ENCODE measurements around the gene OSBPL3. TPM values are rescaled to one million over a fixed set of nuclear protein-coding genes. Genes with fewer than 3 reads are reported as not detected.

Gene OSBPL3
- total RNA-seq, 2 experiments from 2014 or later: 41.2 to 45.1 TPM

- intact Hi-C loops (cut with micrococcal nuclease): loop anchor here (1.0 to 10.0 kb wide), 15 partner anchors 45 to 304 kb away; partner anchors contain the start of genes CYCS, OSBPL3 and PALS2
- H3K4me3 Mint-ChIP-seq: peak overlapping the region; percentile 40
- CTCF ChIA-PET: interaction anchor here (0.7 to 4.1 kb wide), 22 partner anchors 9 to 303 kb away, joined by 3 to 86 read pairs (median 8); partner anchors contain the start of genes CYCS and OSBPL3
- POLR2A ChIA-PET: interaction anchor here (0.8 to 3.2 kb wide), 6 partner anchors 37 to 297 kb away, joined by 3 to 41 read pairs (median 5); partner anchors contain the start of gene OSBPL3
- H3K27ac Mint-ChIP-seq: peak overlapping the region; percentile 95
- peaks cover 49% of the 10 kb centered on the region for H3K4me1 Mint-ChIP-seq (ENCODE audit: low read depth)
- no peaks in the 10 kb centered on the region for H3K27me3 Mint-ChIP-seq
- no peaks in the 10 kb centered on the region for H3K9me3 Mint-ChIP-seq
- peaks cover 42% of the 10 kb centered on the region for H3K36me3 Mint-ChIP-seq
- DNase-seq: no peak
Observed at GRCh38 chr7:24821754-24822054, 158.3 kb downstream of the OSBPL3 start.

GRCh38 chr7:24821045-24821753 is 158.8 kb downstream of the OSBPL3 start:
- POLR2A ChIA-PET: interaction anchor here (0.9 to 3.2 kb wide), 8 partner anchors 34 to 298 kb away, joined by 3 to 41 read pairs (median 4); partner anchors contain the start of gene OSBPL3
- peaks cover 43% of the 10 kb centered on the region for H3K36me3 Mint-ChIP-seq
- intact Hi-C loops (cut with micrococcal nuclease): loop anchor here (1.0 to 10.0 kb wide), 15 partner anchors 45 to 304 kb away; partner anchors contain the start of genes CYCS, OSBPL3 and PALS2
- H3K9me3 Mint-ChIP-seq: no peaks in the 10 kb centered on the region
- CTCF ChIA-PET: interaction anchor here (0.7 to 4.1 kb wide), 48 partner anchors 8 to 303 kb away, joined by 3 to 86 read pairs (median 5); partner anchors contain the start of genes CYCS and OSBPL3
- peak overlapping the region; percentile 95 for H3K27ac Mint-ChIP-seq
- peak overlapping the region; percentile 40 for H3K4me3 Mint-ChIP-seq
- DNase-seq: peak; percentile 91
- H3K4me1 Mint-ChIP-seq (ENCODE audit: low read depth): peaks cover 44% of the 10 kb centered on the region
- H3K27me3 Mint-ChIP-seq: no peaks in the 10 kb centered on the region

GRCh38 chr7:24820730-24821044 is 159.3 kb downstream of the OSBPL3 start:
- ChIA-PET CTCF (interaction anchor here (0.7 to 4.1 kb wide), 46 partner anchors 8 to 304 kb away, joined by 3 to 86 read pairs (median 5); partner anchors contain the start of genes CYCS and OSBPL3), POLR2A (interaction anchor here (0.9 to 3.2 kb wide), 8 partner anchors 35 to 298 kb away, joined by 3 to 41 read pairs (median 4); partner anchors contain the start of gene OSBPL3)
- Mint-ChIP-seq H3K36me3 (peaks cover 40% of the 10 kb centered on the region), H3K27me3 (no peaks in the 10 kb centered on the region), H3K9me3 (no peaks in the 10 kb centered on the region), H3K27ac (peak overlapping the region; percentile 95), H3K4me3 (peak overlapping the region; percentile 62), H3K4me1 (ENCODE audit: low read depth) (peaks cover 39% of the 10 kb centered on the region)
- intact Hi-C loops (cut with micrococcal nuclease): loop anchor here (1.0 to 10.0 kb wide), 16 partner anchors 46 to 305 kb away; partner anchors contain the start of genes CYCS, OSBPL3 and PALS2
- DNase-seq: no peak

DNA sequence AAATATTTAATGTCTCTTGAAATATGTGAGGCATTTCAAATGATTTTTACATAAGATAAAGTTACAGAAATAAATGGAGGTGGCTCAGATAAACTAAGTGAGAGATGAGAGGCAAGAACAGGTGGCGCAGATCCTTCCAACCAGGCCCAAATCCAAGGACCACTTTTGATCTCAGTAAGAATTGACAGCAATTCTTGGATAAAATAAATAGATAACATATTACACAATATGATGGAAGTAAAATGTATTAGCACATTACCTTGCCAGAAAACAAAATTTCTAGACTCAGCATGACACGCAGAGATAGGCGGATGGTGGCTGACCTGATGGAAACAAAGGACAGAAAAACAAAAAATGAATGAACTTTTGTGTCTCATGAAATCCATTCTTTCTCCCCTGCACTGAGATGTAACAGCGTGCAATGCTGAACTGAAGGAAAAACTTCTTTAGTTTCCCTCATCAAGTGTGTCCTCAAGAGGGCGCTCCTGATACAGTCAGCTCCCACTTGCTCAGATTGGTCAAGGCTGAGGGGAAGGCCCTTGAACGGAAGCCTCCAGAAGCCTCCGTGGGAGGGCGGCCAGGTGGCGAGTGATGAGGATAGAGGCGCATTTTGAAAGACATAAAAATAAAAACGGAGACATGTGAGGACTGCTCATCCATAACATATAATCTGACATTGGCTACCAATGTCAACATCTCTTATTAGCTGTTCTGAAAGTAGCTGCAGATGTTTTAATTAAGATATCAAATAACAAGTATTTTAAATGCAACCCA is 159.9 kb downstream of the OSBPL3 start:
- H3K27ac Mint-ChIP-seq: peak overlapping the region; percentile 95
- H3K4me1 Mint-ChIP-seq (ENCODE audit: low read depth): peaks cover 33% of the 10 kb centered on the region
- no peaks in the 10 kb centered on the region for H3K9me3 Mint-ChIP-seq
- ChIA-PET CTCF (interaction anchor here (0.7 to 4.1 kb wide), 42 partner anchors 8 to 304 kb away, joined by 3 to 86 read pairs (median 5); partner anchors contain the start of genes CYCS and OSBPL3), POLR2A (interaction anchor here (1.0 to 3.2 kb wide), 6 partner anchors 35 to 299 kb away, joined by 3 to 41 read pairs (median 4); partner anchors contain the start of gene OSBPL3)
- H3K36me3 Mint-ChIP-seq: peaks cover 38% of the 10 kb centered on the region
- no peaks in the 10 kb centered on the region for H3K27me3 Mint-ChIP-seq
- peak; percentile 84 for DNase-seq
- intact Hi-C loops (cut with micrococcal nuclease): loop anchor here (1.0 to 10.0 kb wide), 3 partner anchors 65 to 250 kb away; partner anchors contain the start of gene PALS2
- H3K4me3 Mint-ChIP-seq: peak overlapping the region; percentile 62

GRCh38 chr7:24817339-24817738 is 162.6 kb downstream of the OSBPL3 start:
- no peak for DNase-seq
- peak overlapping the region; percentile 31 for H3K27ac Mint-ChIP-seq
- ChIA-PET POLR2A (no interaction called here), CTCF (interaction anchor here (0.6 to 7.9 kb wide), 3 partner anchors 252 to 277 kb away, joined by 3 to 251 read pairs (median 4); no protein-coding TSS in a partner anchor)
- H3K4me1 Mint-ChIP-seq (ENCODE audit: low read depth): peaks cover 24% of the 10 kb centered on the region
- no peaks in the 10 kb centered on the region for H3K9me3 Mint-ChIP-seq
- no peak overlapping the region for H3K4me3 Mint-ChIP-seq
- peaks cover 32% of the 10 kb centered on the region for H3K36me3 Mint-ChIP-seq
- H3K27me3 Mint-ChIP-seq: no peaks in the 10 kb centered on the region
- intact Hi-C loops (cut with micrococcal nuclease): no loop called here

DNA sequence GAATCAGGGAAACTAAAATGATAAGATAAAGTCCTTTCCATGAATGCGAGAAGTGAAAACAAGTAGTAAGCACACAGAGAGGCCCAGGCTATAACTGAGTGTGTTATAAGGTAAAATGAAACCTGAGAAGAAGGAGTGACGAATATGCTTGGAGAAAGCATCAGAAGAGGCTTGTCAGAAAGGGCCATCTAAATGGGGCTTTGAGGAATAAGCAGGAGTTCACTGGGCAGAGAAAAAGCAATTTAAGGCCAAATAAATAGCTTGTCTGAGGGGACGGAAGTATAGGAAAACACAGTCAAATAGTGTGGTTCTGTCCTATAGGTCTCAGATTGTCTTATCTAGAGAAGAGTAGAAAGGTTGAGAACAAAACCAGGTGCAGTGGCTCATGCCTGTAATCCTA is 163.1 kb downstream of the OSBPL3 start:
- no peak for DNase-seq
- H3K4me3 Mint-ChIP-seq: no peak overlapping the region
- no peaks in the 10 kb centered on the region for H3K9me3 Mint-ChIP-seq
- intact Hi-C loops (cut with micrococcal nuclease): no loop called here
- no peak overlapping the region for H3K27ac Mint-ChIP-seq
- H3K36me3 Mint-ChIP-seq: peaks cover 34% of the 10 kb centered on the region
- peaks cover 21% of the 10 kb centered on the region for H3K4me1 Mint-ChIP-seq (ENCODE audit: low read depth)
- CTCF ChIA-PET: interaction anchor here (0.6 to 7.9 kb wide), 3 partner anchors 253 to 278 kb away, joined by 3 to 251 read pairs (median 4); no protein-coding TSS in a partner anchor
- POLR2A ChIA-PET: no interaction called here
- H3K27me3 Mint-ChIP-seq: no peaks in the 10 kb centered on the region

- Mint-ChIP-seq H3K27me3 (no peaks in the 10 kb centered on the region), H3K27ac (no peak overlapping the region), H3K4me1 (ENCODE audit: low read depth) (no peaks in the 10 kb centered on the region), H3K9me3 (no peaks in the 10 kb centered on the region), H3K36me3 (peaks cover 53% of the 10 kb centered on the region), H3K4me3 (no peak overlapping the region)
- intact Hi-C loops (cut with micrococcal nuclease): loop anchor here (1.0 kb wide), 3 partner anchors 258 to 286 kb away; no protein-coding TSS in a partner anchor
- POLR2A ChIA-PET: no interaction called here
- CTCF ChIA-PET: interaction anchor here (0.6 to 7.9 kb wide), 58 partner anchors 9 to 348 kb away, joined by 3 to 251 read pairs (median 4); partner anchors contain the start of genes CYCS and OSBPL3
- peak; percentile 58 for DNase-seq
Observed at GRCh38 chr7:24812305-24812945, 167.6 kb downstream of the OSBPL3 start.

GRCh38 chr7:24808518-24808917 is 171.5 kb downstream of the OSBPL3 start:
- Mint-ChIP-seq H3K36me3 (peaks cover 55% of the 10 kb centered on the region), H3K4me3 (no peak overlapping the region)
- CTCF ChIA-PET: interaction anchor here (2.1 to 6.2 kb wide), 2 partner anchors 265 to 290 kb away, joined by 15 to 117 read pairs; no protein-coding TSS in a partner anchor

GRCh38 chr7:24802300-24802699 is 177.7 kb downstream of the OSBPL3 start:
- H3K4me1 Mint-ChIP-seq (ENCODE audit: low read depth): peaks cover 9% of the 10 kb centered on the region
- ChIA-PET POLR2A (no interaction called here), CTCF (interaction anchor here (1.5 to 2.9 kb wide), 4 partner anchors 10 to 296 kb away, joined by 5 to 22 read pairs (median 12); no protein-coding TSS in a partner anchor)
- no peak overlapping the region for H3K27ac Mint-ChIP-seq
- intact Hi-C loops (cut with micrococcal nuclease): no loop called here
- DNase-seq: no peak
- no peak overlapping the region for H3K4me3 Mint-ChIP-seq
- H3K36me3 Mint-ChIP-seq: peaks cover 65% of the 10 kb centered on the region
- no peaks in the 10 kb centered on the region for H3K27me3 Mint-ChIP-seq
- peaks cover 3% of the 10 kb centered on the region for H3K9me3 Mint-ChIP-seq

More at GRCh38 chr7:24808518-24808917, 171.5 kb downstream of the OSBPL3 start:
- no peaks in the 10 kb centered on the region for H3K27me3 Mint-ChIP-seq
- H3K9me3 Mint-ChIP-seq: no peaks in the 10 kb centered on the region
- POLR2A ChIA-PET: no interaction called here
- no peak for DNase-seq
- H3K4me1 Mint-ChIP-seq (ENCODE audit: low read depth): no peaks in the 10 kb centered on the region
- intact Hi-C loops (cut with micrococcal nuclease): no loop called here
- H3K27ac Mint-ChIP-seq: no peak overlapping the region

DNA sequence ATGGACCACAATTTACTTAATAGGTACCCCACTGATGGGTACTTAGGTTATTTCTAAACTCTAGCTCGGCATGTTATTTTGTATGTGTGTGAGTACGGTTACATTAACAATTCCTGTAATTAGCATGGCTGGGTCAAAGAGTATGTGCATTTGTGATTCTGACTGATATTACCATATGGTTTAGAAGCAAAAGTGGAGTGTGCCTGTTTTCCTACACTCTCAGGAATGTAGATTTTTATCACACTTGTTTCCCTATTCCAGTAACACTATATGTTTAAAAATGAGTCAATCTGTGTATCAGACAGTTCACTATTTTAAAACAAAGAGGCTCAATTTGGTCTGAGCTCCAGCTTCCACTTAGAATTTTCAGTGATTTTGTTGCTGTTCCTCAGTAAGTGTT is 178.1 kb downstream of the OSBPL3 start:
- no peaks in the 10 kb centered on the region for H3K27me3 Mint-ChIP-seq
- H3K9me3 Mint-ChIP-seq: peaks cover 3% of the 10 kb centered on the region
- peaks cover 65% of the 10 kb centered on the region for H3K36me3 Mint-ChIP-seq
- no peak overlapping the region for H3K4me3 Mint-ChIP-seq
- ChIA-PET CTCF (interaction anchor here (1.5 to 2.9 kb wide), 4 partner anchors 10 to 296 kb away, joined by 5 to 22 read pairs (median 12); no protein-coding TSS in a partner anchor), POLR2A (no interaction called here)
- H3K27ac Mint-ChIP-seq: no peak overlapping the region
- intact Hi-C loops (cut with micrococcal nuclease): loop anchor here (2.0 kb wide), 1 partner anchor 47 kb away; no protein-coding TSS in a partner anchor
- H3K4me1 Mint-ChIP-seq (ENCODE audit: low read depth): peaks cover 9% of the 10 kb centered on the region
- no peak for DNase-seq

GRCh38 chr7:24800667-24801066 is 179.3 kb downstream of the OSBPL3 start:
- Mint-ChIP-seq H3K27ac (no peak overlapping the region), H3K4me1 (ENCODE audit: low read depth) (peaks cover 10% of the 10 kb centered on the region), H3K27me3 (no peaks in the 10 kb centered on the region), H3K36me3 (peaks cover 66% of the 10 kb centered on the region), H3K9me3 (peaks cover 3% of the 10 kb centered on the region), H3K4me3 (no peak overlapping the region)
- CTCF ChIA-PET: interaction anchor here (1.5 to 2.6 kb wide), 4 partner anchors 12 to 297 kb away, joined by 5 to 18 read pairs (median 12); no protein-coding TSS in a partner anchor
- DNase-seq: peak; percentile 27
- intact Hi-C loops (cut with micrococcal nuclease): loop anchor here (2.0 kb wide), 1 partner anchor 46 kb away; no protein-coding TSS in a partner anchor
- POLR2A ChIA-PET: interaction anchor here (0.6 kb wide), 1 partner anchor 181 kb away, joined by 3 read pairs; no protein-coding TSS in a partner anchor
